Measurements from ENCODE around the gene PDK3.

Gene PDK3

GRCh38 chrX:24482823-24483415 is 17.8 kb downstream of the PDK3 start:
- DNase-seq (ENCODE audit: low spot score), result no peak

- no peak for DNase-seq (ENCODE audit: low spot score)
Observed at GRCh38 chrX:24483596-24483995, 18.5 kb downstream of the PDK3 start.

GRCh38 chrX:24485323-24485722 is 20.2 kb downstream of the PDK3 start:
- DNase-seq (ENCODE audit: low spot score), result no peak

- no peak for DNase-seq (ENCODE audit: low spot score)
Observed at GRCh38 chrX:24485976-24486680, 21.0 kb downstream of the PDK3 start.

GRCh38 chrX:24487571-24487970 is 22.5 kb downstream of the PDK3 start:
- no peak for DNase-seq (ENCODE audit: low spot score)

GRCh38 chrX:24491741-24492140 is 26.7 kb downstream of the PDK3 start:
- no peak for DNase-seq (ENCODE audit: low spot score)

GRCh38 chrX:24493740-24494581 is 28.9 kb downstream of the PDK3 start:
- DNase-seq (ENCODE audit: low spot score), result no peak

GRCh38 chrX:24494647-24495075 is 29.6 kb downstream of the PDK3 start:
- DNase-seq (ENCODE audit: low spot score), result peak; percentile 41

- no peak for DNase-seq (ENCODE audit: low spot score)
Observed at GRCh38 chrX:24495700-24496099, 30.6 kb downstream of the PDK3 start.

- peak; percentile 40 for DNase-seq (ENCODE audit: low spot score)
Observed at GRCh38 chrX:24498181-24498580, 33.1 kb downstream of the PDK3 start.

GRCh38 chrX:24498975-24499374 is 33.9 kb downstream of the PDK3 start:
- no peak for DNase-seq (ENCODE audit: low spot score)

- no peak for DNase-seq (ENCODE audit: low spot score)
Observed at GRCh38 chrX:24506082-24506481, 41.0 kb downstream of the PDK3 start.

GRCh38 chrX:24508375-24508774 is 43.3 kb downstream of the PDK3 start:
- DNase-seq (ENCODE audit: low spot score), result no peak

- DNase-seq (ENCODE audit: low spot score), result no peak
Observed at GRCh38 chrX:24513416-24513815, 48.3 kb downstream of the PDK3 start.

- peak; percentile 29 for DNase-seq (ENCODE audit: low spot score)
Observed at GRCh38 chrX:24515447-24515846, 50.4 kb downstream of the PDK3 start.

- DNase-seq (ENCODE audit: low spot score), result no peak
Observed at GRCh38 chrX:24520472-24520871, 55.4 kb downstream of the PDK3 start.

- no peak for DNase-seq (ENCODE audit: low spot score)
Observed at GRCh38 chrX:24525455-24525854, 60.4 kb downstream of the PDK3 start.

- DNase-seq (ENCODE audit: low spot score), result no peak
Observed at GRCh38 chrX:24526616-24527015, 61.5 kb downstream of the PDK3 start.

- no peak for DNase-seq (ENCODE audit: low spot score)
Observed at GRCh38 chrX:24528605-24529004, 63.5 kb downstream of the PDK3 start.

- DNase-seq (ENCODE audit: low spot score), result no peak
Observed at GRCh38 chrX:24536551-24536950, 71.5 kb downstream of the PDK3 start.

- no peak for DNase-seq (ENCODE audit: low spot score)
Observed at GRCh38 chrX:24542756-24543155, 77.7 kb downstream of the PDK3 start.

GRCh38 chrX:24547961-24548360 is 82.9 kb downstream of the PDK3 start:
- DNase-seq (ENCODE audit: low spot score), result no peak

GRCh38 chrX:24550166-24550565 is 85.1 kb downstream of the PDK3 start:
- no peak for DNase-seq (ENCODE audit: low spot score)

Data from cerebellar cortex (tissue), 1 donor.